ENCODE data around the gene PIEZO1.
A peak's percentile ranks its signal among the peaks of the same experiment; 100 is the strongest.

PIEZO1 gene

DNA sequence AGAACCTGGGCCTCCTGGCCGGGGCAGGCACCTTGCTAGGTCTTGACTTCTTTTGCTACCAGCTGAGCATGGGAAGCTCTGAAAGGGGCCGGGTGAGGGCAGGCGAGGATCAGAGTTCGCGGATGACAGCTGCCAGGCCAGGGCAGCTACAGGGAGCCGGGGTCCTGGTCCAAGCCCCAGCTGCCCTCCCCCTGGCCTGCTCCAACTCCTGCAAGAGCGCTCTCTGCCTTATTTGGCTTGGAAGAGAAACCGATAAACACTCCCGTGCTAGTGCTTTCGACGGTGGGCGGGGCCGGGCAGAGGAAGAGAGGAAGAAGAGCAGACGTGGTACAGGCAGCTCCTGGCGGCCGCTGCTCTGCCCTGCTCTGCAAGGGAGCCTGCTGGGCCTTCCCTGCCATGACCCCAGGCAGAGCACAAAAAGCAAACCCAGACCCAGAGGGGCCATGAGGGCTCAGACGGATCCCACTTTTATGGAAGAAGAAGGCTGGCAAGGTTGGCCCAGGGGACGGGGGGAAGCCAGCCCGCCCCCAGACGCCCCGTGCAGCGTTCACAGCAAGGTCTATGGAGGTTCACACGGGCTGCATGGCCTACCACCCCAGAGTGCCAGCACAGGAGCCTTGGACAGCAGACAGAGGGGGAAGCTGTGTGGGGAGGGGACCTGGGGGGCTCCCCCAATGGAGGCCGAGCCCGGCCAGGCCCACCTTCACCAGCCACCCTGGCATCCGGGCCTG lies 25.6 kb downstream of the PIEZO1 start:
- H3K4me3 ChIP-seq (ENCODE audit: low read length), result no peak overlapping the region
- no peak for DNase-seq (ENCODE audit: low read depth, low spot score)

DNA sequence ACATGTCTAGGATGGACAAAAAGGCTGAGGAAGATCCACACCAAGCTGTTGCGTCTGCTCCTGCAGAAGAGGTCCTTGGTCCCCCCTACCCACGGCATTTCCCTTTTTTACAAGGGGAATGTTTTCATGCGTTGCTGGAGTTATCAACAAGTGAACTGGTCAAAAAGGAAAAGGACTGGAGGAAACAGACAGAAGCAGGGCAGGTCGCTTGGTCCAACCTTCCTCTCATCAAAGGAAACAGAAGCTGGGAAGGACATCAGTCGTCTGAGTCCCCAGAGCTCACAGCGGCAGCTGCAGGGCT lies 26.1 kb downstream of the PIEZO1 start:
- no peak overlapping the region for H3K4me3 ChIP-seq (ENCODE audit: low read length)
- DNase-seq (ENCODE audit: low read depth, low spot score), result no peak

DNA sequence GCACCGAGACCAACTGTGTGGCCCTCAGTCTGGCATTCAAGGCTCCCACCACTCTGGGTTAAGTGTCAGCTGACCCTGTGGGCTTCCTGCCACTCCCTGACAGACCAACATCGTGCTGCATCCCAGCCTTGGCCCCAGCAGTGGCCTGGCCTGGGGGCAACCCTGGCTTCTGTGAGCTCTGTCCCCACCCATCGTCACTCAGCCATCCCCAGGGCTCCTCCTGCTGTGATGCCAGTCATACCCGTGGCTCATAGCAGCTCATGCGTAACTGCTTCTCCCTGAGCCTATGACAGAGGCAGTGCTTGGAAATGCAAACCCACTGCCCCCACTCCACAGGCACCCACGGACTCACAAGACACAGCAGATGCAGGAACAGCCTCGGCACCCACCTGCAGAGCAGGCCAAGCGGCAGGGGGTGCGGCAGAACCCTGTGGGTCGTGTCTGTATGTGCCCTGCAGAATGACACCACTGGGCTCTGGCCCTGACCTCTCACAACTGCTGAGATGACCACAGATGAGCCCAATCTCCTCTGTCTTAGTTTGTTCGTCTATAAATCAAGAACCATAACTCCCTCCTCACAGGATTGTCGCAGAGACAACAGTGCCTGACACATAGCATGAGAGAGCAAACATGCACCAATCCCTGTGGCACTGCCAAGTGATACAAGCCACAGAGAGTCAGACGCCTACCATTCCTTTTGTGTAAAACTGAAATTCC lies 26.6 kb downstream of the PIEZO1 start:
- no peak for DNase-seq (ENCODE audit: low read depth, low spot score)

DNA sequence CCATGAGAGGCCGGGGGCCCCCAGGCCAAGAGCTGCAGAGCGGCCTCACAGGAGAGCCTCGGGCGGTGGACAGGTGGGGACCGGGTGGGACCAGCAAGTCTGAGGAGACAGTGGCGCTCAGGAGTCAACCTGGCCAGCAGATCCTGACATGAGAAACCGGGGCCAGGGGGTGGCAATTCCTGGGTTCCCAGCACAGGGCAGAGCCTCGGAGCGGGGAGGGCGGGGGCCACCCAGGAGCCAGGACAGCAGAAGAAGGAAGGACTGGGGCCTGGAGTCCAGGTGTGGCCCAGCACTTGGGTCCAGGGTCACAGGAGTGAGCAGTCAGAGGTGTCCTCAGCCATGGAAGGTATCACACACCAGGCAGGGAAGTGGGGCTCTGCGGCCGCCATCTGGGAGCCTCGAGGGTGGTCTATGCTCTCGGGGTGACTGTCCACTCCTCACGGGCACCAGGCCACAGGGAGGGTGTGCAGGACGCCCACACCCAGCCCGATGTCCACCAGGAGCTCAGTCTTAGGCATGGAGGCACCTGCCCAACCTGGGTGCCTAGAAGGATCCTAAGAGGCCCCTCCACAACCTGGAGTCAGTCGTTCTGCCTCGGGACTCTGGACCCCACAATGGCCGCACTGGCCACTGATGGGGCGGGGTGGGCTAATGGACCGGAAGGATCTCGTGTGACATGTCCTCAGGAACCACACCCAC lies 29.1 kb downstream of the PIEZO1 start:
- H3K4me3 ChIP-seq (ENCODE audit: low read length), result no peak overlapping the region
- DNase-seq (ENCODE audit: low read depth, low spot score), result no peak

More for the DNA sequence above, 26.6 kb downstream of the PIEZO1 start:
- H3K4me3 ChIP-seq (ENCODE audit: low read length), result no peak overlapping the region

DNA sequence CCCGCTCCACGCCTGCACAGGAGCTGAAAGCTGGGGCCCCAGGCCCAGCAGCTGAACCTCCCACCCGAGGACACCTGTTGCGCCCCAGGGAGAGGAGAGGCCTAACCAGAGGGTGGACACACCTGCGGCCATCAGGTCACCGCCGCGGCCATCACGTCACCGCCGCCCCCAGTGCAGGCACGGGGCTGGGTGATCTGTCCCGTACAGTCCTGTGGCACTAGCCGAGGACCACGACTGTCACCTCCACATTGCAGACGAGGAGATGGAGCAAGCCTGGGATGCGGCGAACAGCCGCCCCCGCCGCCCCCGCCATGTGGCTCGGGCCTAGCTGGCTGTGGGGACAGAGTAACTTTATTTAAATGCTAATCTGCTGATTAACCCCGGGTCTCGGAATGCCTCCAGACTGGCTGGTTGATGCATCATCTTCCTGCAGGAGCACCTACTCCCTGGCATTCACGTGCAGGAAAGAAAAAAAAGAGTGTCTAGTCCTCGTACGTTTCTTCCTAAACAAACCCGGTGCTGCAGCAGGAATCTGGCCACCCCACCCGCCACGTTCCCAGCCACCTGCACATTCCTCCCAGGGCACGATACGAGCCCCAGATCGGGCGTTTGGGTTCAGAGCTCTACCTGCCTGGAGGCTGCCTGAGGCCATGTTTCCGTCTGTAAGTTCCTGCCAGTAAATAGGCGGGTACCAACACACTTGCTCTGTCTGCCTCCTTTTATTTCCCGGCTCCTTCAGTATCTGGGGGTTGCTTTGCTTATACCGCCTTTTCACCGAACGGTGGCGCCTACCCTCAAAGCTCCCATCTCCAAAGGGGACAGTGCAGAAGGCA lies 29.9 kb downstream of the PIEZO1 start:
- no peak overlapping the region for H3K4me3 ChIP-seq (ENCODE audit: low read length)
- no peak for DNase-seq (ENCODE audit: low read depth, low spot score)

DNA sequence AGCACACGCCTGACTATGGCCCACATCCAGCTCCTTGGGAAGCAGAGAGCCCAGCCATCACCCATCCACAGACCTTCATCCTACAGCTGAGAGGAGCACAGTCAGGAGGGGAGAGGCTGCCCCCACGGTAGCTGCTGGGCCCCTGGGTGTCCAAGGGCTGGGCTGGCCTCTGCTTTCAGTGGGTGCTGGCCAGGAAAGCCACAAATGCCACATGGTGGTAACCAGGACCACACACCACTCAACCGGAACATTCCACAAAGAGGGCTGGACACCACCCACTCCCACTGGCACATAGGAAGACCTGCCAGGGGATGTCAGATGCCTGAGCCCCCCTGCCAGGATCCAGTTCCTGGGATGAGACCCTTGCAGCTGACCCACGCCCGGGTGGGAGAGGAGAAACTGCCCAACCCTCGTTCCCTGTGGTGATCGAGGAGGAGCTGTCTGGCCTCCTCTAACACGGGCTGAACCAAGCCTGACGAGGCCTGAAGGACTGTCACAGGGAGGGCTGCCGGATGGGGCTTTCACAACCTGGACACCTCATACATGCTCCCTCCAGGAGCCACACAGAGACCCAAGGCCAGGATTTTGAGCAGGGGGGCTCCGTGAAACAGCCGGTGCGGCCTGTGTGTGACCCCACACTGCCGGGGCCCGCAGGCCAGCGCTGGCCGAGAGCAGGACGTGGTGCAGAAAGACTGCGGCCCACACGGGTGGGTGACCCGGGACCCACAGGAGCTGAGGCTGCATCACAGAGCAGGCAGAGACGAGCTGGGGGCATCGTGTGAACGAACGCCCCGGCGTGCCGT lies 30.7 kb downstream of the PIEZO1 start:
- H3K4me3 ChIP-seq (ENCODE audit: low read length), result no peak overlapping the region
- no peak for DNase-seq (ENCODE audit: low read depth, low spot score)

DNA sequence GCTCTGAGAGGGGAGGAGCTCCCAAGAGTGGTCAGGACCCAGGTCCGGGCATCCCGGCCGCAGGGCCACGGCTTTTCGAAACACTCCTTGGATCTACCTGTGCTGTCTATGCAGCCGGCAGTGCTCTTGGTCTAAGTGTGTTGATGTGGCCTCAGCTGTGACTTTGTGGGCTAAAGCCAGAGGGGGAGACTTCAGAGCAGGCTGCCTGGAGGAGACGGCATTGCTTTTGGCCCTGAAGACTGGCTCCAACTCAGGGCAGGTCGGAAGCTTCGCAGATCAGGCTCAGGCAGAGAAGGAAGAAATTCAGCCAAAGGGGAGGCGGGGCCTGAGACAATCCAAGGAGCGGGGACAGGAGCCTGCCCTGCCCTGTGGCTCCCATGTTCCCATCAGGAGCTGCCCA lies 31.4 kb downstream of the PIEZO1 start:
- DNase-seq (ENCODE audit: low read depth, low spot score), result no peak
- no peak overlapping the region for H3K4me3 ChIP-seq (ENCODE audit: low read length)

DNA sequence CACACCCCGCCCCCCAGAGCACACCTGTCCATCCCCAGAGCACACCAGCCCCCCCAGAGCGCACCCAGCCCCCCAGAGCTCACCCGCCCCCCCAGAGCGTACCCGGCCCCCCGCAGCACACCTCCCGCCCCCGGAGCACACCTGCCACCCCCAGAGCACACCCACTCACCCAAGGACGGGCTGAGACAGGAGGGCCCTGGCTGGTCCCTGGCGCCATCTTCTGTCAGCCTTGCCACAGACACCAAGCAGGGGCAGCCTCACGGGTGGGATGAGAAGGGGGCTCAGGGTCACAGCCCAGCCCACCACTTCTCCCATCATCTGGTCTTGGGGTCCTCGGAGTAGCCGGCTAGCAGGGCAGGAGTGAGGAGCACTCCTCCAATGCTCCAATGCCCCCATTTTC lies 31.8 kb downstream of the PIEZO1 start:
- no peak overlapping the region for H3K4me3 ChIP-seq (ENCODE audit: low read length)
- DNase-seq (ENCODE audit: low read depth, low spot score), result no peak

DNA sequence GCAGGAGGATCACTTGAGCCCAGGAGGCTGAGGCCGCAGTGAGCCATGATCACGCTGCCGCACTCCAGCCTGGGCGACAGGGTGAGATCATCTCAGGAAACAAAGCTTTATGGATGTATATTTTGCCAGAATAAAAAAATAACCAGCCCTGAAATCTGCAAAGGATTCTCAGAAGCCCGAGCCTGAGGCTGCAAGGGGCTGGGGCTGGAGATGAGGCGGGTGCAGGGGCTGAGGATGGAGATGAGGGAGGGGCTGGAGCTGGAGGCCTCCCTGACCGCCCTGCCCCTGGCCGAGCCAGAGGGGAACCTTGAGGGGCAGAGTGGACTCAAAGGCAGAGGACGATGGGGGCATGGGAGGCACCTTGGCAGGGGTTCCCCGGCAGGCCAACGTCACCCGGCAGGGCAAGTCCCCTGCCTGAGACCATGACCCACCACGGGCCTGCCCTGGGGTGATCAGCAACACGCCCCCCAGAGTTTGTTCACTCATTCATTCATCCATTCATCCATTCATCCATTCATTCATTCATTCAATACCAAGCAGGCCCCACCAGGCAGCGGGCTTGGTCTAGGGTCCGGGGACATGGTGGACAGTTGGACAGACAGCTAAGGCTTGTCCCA lies 32.5 kb downstream of the PIEZO1 start:
- no peak overlapping the region for H3K4me3 ChIP-seq (ENCODE audit: low read length)
- DNase-seq (ENCODE audit: low read depth, low spot score), result no peak

DNA sequence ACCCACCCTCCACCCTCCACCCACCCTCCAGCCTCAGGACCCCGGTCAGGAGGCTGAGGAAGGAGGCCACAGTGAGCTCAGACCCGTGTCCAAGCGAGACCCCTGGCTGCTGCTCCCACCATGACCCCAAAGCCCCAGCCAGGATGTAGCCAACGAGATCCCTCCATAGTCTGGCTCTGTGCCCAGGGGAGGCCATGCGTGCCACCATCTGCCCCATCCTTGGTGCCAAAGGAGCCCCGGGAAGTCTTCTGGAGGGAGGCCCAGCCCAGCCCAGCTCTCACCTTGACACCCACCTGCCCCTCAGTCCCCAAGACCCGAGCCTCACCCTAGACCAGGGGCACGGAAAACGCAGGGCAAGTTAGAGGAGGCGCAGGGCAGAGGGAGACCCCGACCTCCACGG lies 34.2 kb downstream of the PIEZO1 start:
- H3K4me3 ChIP-seq (ENCODE audit: low read length), result no peak overlapping the region
- no peak for DNase-seq (ENCODE audit: low read depth, low spot score)

DNA sequence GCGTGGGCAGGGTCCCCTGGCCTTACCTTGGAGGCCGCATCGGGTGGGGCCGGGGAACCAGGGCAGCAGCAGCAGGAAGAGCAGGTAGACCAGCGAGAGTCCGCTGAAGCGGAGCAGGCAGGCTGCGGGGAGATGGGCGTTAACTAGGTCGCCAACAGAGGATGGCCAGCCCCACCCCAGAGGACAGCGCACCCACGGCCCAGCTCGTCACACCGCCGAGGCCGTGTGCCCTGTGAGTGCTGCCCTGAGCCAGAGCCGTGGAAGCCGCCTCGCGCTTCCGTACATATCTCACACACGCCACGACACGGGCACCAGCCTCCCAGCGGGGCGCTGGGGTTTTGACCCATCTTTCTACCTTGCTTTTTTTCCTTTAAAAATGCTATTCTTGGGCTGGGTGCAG lies 35.7 kb downstream of the PIEZO1 start:
- no peak overlapping the region for H3K4me3 ChIP-seq (ENCODE audit: low read length)
- DNase-seq (ENCODE audit: low read depth, low spot score), result no peak

DNA sequence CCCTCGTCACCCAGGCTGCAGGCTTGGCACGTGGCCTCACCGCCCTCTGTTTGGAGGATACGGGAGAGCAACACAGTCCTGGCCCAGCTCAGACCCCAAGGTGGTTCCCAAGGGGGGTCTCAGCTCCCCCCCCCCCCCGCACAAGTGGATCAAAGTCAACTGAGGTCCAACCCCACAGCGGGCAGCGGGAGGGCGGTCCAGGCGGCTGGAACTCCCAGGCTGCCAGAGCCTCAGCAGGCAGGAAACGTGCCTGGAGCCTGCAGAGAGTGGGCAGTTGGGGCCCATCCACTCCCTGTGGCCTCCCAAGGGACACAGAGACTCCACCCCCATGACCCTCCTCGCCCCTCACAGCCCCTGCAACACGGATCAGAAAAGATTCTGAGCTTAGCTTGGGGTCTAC lies 36.7 kb downstream of the PIEZO1 start:
- H3K4me3 ChIP-seq (ENCODE audit: low read length), result no peak overlapping the region
- DNase-seq (ENCODE audit: low read depth, low spot score), result no peak

DNA sequence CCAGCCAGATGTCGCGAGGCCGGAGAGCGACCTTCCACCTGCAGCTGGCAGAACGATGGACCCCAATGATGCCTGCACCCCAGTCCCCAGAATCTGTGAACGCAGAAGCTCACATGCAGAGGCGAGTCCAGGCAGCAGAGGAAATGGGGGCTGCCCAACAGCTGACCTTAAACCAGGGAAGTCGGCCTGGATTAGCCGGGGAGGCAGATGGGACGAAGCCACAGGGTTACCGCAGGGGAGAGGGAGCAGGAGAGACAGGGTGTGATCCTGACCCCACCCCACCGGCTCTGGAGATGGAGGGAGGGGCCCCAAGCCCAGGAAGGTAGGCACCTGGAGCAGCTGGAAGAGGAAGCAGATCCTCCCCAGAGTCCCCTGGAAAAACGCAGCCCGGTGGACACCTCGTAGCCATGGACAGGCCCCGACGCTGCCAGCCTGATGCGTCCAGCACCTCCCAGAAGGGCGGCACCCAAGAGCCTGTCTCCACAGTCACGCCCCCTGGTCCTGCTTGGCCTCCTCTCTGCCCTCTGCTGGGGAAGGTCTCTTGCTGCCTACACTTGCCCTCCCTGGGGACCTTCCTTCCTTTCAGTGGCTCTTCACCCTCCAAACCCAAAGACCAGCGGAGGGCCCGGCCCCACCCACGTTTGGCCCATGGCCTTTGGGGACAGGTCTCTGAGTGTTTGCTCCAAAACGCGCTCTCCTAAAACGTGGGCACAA lies 37.3 kb downstream of the PIEZO1 start:
- H3K4me3 ChIP-seq (ENCODE audit: low read length), result no peak overlapping the region
- DNase-seq (ENCODE audit: low read depth, low spot score), result peak; percentile 25

DNA sequence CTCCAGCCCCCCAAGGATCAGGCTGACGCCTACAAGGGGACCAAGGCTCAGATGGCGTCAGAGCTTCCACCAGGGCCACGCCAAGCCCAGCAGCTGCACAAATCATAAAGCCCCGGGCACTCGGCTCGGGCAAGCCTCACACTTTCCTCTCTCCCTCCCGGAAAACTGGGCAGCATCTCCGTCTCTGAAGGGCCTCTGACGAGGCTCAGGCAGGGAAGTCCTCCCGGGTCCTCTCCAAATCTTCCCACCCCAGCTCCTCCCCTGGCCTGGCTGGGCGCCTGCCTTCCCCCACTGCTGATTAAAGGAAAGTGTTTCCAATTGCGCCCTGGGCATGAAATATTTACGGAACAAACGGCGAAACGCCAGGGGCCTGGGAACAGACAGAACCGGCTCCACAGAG lies 38.5 kb downstream of the PIEZO1 start:
- no peak for DNase-seq (ENCODE audit: low read depth, low spot score)
- H3K4me3 ChIP-seq (ENCODE audit: low read length), result no peak overlapping the region

DNA sequence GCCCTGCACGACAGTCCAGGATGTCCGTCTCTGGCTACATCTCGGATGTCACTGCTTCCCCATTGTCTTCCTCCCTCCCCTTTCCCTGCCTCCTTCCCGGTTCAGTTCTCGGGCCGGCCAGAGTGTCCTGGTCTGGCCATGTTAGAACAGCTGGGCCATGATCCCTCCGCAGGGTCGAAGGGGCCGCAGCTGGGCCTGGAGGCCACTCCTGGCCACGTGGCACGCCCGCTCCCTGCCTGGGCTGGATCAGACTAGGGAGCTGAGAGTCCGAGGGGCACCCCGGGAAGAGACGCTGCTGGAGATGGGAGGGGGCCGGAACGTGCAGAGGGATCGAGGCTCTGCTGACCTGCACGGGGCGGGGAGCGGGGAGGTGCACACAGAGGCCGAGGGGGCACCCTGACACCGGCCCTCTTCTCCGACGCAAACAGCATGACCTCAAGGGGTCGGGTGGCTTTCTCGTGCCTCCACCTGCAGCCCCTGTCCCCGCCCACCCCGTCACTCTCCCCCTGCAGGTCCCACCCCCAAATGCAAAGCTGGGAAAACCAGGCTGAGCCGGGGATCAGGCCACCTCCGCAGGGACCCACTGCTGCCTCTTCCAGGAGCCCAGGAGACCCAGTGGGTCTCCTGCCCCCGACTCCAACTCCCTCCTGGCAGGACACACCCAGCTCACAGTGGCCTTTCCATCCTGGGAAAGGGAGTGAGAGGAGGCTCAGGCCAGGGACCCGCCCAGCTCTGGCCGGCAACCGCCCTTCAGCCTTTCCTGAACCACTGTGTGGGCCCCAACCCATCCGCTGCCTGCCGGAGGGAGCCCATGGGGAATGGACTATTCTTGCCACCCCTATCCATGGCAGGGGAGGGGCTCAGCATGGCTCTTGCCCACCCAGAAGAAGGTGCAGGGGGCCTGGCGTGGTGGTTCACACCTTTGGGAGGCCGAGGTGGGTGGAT lies 40.2 kb downstream of the PIEZO1 start:
- H3K4me3 ChIP-seq (ENCODE audit: low read length), result no peak overlapping the region
- no peak for DNase-seq (ENCODE audit: low read depth, low spot score)

DNA sequence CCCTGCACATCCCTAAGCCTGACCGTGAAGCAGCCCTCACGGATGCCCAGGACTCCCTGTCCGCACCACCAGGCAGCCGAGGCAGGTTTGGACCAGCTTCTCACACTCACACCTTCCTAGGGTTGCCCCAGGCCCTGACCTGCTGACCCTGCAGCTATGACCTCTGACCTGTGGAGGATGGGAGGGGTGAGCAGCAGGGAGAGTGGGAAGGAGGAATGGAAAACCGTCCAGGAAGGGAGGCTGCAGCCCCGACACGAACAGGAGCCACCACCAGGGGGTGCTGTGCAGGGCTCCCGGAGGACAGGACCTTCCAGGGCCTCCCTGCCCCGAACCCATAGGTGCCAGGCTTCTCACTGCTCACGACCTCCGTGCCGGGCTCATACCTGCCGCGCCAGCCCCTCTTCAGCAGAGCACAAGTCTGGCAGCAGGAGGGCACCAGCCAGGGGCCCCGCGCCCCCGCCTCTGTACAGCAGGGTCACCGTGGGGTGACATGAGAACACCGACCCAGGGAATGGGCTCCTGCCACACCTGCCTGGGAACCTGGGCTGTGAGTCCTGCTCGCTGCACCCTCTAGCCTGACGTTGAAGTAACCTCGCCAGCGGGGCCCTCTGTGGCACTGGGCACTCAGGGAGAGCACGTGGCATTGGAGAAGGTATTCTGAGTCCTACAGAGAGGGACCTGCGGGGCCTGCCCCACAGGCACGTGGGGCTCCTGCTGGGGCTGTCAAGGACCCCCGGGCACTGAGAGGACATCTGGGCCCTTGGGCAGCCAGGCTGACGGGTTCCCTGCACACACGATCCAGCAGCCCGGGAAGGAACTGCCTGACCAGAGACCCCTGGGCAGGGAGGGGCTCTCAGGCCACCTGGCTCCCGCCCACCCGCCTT lies 41.1 kb downstream of the PIEZO1 start:
- DNase-seq (ENCODE audit: low read depth, low spot score), result no peak
- H3K4me3 ChIP-seq (ENCODE audit: low read length), result no peak overlapping the region
